ENCODE measurements around the gene TECPR2.

The TECPR2 gene

DNA sequence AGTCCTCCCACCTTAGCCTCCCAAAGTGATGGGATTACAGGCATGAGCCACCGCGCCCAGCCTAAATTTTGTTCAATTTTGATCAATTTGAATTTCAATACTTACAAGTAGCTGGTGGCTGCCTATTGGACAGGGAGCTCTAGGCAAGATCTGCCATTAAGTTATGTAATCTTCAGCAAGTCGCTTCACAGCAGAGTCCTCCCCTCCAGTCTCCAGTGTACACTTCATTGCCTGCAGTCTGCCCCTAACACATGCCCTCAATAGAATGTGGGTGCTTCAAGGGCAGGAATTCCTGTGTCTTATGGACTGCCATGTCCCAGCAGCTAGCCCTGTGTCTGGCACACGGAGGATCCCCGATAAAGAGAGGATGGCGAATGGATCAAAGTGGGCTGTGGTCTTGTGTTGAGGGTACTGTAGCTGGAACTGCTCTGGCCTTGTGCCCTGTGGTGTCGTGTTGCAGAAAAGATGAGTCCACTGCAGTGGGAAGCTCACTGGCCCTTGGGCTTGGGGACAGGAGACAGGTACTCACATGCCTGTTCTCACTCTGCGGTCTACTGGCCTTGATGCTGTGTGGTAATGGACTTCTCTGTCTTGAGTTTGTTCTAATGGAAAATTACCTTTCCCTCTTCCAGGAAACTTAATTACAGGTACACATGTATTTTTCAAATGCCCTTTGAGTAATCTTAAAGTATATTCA is 67.6 kb downstream of the TECPR2 start:
- DNase-seq, result no peak

DNA sequence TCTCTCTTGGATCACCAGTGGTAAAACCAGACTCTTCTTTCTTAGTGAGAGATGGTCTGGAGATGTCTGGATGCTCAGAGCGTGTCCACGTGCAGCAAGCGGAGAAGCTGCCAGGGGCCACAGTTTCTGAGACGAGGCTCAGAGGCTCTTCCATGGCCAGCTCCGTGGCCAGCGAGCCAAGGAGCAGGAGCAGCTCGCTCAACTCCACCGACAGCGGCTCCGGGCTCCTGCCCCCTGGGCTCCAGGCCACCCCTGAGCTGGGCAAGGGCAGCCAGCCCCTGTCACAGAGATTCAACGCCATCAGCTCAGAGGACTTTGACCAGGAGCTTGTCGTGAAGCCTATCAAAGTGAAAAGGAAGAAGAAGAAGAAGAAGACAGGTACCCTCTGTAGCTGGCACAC is 69.0 kb downstream of the TECPR2 start:
- DNase-seq, result no peak

DNA sequence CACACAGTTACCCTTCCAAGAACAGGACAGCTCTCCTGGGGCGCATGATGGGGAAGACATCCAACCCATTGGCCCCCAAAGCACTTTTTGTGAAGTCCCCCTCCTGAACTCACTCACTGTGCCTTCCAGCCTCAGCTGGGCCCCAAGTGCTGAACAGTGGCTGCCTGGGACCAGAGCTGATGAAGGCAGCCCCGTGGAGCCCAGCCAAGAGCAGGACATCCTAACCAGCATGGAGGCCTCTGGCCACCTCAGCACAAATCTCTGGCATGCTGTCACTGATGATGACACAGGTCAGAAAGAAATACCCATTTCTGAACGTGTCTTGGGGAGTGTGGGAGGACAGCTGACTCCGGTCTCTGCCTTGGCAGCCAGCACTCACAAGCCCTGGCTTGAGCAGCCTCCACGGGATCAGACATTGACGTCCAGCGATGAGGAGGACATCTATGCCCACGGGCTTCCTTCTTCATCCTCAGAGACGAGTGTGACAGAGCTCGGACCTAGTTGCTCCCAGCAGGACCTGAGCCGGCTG is 72.0 kb downstream of the TECPR2 start:
- no peak for DNase-seq

DNA sequence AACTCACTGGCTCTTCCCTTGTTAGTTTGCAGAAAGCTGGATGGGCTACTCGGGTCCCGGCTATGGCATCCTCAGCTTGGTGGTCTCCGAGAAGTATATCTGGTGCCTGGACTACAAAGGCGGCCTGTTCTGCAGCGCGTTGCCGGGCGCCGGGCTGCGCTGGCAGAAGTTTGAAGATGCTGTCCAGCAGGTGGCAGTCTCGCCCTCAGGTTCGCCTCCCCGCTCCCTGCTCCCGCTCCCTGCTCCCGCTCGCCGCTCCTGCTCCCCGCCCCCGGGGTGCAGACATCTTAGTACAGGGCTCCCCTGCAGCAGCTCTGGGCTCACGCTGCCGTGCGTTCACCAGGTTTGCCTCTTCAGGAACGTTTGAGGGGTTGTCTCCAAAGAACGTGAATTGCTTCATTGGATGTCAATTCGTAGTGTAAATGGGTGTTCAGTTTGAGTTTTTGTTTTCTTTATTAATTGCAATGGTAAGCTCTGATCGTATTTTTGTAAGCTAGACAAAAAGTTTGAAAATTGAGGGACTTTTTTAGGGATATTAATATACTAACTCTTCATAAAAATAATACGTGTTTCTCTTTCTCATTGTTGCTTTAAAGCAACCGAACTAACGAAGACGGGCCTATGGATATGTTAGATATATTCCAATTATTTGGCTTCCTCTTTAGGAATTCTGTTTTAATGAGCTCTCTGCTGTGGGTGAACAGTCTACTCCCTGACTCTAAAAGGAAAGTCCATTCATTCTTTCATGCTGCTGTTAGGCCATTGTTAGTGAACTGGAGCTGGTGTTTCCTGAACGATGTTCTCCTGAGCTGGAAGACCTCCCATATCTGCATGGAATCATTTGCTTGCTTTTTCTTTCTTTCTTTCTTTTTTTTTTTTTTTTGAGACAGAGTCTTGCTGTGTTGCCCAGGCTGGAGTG is 75.5 kb downstream of the TECPR2 start:
- DNase-seq, result peak; percentile 84

DNA sequence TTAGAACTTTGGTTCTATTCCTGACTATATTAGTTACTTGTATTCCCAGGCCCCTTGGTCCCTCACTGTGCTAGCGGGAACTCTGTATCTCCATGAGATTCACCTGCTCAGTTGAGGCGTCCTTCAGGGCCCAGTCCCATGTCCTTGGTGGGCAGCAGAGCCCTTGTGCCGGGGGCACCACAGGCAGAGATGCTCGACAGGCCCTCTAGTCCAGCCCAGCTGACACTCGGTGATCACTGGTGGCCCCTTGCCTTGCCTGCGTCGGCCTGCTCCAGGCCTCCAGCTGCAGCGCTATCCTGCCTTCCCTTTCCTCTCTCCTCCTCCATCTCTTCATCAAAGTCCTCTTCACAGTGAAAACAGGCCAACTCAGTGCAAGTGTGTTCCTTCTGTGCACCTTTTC is 76.8 kb downstream of the TECPR2 start:
- DNase-seq, result no peak

DNA sequence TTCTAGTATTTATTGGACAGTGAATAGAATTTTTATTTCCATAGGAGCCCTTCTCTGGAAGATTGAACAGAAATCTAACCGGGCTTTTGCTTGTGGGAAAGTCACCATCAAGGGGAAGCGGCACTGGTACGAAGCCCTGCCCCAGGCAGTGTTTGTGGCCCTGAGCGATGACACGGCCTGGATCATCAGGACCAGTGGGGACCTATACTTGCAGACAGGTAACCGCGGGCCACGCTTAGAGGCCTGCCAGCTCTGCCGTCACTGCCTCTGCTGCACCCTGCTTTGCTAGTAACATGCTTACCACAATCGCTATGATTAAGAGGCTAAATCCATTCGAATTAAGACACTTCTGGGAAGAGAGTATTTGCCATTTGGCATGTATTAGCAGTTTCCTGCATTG is 77.7 kb downstream of the TECPR2 start:
- DNase-seq, result no peak

DNA sequence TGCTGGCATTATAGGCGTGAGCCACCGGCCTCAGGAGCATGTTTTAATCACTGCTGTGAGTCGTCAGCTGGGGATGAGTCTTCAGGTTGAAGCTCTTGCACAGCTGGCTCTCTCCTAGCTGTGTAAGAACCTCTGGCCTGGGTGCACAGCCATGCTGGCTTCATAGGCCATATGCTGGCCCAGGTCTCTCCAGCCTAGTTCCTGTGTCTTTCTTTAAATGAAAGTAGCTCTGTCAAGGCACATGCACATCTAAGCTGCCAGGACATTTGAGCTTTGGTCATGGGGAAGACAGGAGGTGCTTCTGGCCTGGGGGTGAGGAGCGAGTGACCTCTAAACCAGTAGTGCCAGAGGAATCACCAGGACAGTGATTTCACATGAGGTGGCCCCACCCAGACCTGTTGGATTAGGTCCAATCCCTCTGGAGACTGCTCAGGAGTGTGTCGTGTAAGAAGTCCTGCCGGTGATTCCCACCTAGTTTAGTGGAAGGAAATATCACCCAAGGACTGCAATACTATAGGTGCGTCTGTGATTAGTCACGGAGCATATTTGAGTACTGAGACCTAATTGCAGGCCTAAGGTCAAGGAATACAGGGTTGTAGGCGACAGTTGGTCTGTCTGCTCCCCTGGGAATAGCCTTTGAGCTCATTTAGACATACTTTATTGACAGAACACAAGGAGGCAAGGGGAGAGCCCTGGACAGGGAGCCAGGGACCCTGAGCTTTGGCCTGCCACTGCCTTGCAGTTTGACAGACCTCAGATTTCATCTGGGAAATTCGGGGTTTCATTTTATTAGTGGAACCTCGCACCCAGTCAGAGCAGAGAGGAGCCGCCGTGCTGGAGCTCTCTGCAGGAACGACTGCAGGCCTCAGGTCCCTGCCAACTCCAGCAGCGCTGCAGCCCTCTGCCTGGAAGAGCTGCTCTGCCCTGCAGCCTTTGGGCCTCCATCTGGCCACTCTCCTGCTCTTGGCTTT is 79.8 kb downstream of the TECPR2 start:
- no peak for DNase-seq

DNA sequence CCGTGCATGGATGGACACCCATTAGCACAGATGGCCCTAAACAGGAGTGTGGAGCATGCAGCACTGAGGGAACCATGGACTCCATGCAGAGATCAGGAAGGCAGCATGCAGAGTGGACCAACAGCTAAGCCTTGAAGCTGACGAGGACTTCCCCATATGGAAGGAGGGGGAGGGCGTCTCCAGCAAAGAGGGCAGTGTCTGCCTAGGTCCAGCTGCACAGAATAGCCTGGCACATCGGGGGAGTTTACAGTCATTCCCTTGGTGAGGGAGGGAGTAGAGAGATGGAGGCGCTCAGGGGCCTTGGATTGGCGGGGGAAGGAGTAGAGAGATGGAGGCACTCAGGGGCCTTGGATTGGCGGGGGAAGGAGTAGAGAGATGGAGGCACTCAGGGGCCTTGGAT is 82.3 kb downstream of the TECPR2 start:
- no peak for DNase-seq

DNA sequence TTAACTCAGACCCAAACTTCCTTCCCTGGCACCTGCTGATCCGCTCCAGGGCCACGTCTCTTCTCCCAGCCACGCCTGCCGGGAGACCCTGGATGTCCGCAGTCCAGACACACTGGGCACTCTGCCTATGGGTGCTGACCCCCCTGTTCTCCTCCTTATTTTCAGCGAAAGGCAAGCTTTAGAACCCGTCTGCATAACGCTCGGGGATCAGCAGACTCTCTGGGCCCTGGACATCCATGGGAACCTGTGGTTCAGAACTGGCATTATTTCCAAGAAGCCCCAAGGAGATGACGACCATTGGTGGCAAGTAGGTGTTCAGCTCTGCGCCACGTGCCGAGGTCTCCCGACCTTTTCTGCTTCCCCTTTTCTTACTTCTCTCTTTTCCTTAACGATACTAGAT is 82.9 kb downstream of the TECPR2 start:
- DNase-seq, result no peak

DNA sequence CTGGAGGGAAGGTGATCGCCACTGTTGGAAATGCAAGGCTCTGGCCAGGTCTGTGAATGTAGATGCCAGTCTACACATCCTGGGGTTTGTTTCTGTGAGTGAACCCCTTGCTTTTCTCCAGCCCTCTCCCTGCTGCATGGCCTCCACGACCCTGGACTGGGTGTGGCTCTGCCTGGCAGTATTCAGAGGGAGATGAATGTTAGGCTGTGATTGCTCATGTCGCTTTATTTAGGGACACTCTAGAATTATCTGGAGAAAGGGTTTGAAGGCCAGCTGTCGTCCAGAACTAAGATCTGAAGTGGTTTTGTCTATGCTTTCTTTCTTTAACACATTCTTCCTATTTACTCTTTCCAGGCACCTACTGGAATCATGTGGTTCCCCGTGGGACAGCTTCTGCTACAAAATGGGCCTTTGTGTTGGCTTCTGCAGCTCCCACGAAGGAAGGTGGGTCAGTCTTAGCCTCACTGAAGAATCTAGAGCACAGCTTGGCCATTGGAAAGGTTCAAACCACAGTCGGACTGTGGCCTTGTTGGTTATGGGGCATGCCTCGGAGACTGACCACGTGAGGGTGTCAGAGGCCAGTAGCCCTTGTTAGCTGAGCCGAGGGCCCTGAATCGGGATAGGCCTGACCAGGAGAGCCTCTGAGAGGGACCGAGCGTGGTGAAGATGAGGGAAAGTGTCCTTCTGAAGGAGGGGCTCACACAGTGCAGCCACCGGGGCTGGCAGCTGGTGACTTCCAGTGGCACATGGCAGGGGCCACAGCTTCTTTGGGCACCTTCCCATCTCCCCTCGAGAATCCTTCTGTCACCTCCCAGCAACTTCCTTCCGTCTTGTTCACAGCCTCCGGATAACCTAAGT is 87.7 kb downstream of the TECPR2 start:
- DNase-seq, result no peak

DNA sequence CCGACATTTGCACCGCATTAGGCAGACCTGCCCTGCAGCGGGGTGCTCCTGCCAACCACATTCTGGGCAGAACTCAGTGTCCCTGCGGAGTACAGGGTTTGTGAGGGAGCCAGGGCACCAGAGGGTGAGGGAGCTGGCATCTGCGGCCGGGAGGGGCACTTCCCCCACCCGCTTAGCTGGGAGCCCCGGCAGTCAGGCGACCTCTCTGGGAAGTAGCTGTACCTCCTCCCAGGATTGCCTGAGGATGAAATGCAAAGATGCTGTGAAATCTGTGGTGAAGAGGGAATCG is 88.3 kb downstream of the TECPR2 start:
- no peak for DNase-seq

DNA sequence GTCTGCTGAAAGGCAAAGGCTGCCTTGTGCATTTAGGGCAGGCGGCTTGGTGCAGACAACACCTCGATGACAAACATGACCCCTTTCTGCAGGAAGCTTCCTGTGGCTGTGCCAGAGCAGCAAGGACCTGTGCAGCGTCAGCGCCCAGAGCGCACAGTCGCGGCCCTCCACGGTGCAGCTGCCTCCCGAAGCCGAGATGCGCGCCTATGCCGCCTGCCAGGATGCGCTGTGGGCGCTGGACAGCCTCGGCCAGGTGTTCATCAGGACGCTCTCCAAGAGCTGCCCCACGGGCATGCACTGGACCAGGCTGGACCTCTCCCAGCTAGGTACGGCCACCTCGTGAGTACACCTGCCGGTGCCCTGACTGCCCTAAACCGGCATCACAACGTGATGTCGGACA is 89.6 kb downstream of the TECPR2 start:
- DNase-seq, result no peak

DNA sequence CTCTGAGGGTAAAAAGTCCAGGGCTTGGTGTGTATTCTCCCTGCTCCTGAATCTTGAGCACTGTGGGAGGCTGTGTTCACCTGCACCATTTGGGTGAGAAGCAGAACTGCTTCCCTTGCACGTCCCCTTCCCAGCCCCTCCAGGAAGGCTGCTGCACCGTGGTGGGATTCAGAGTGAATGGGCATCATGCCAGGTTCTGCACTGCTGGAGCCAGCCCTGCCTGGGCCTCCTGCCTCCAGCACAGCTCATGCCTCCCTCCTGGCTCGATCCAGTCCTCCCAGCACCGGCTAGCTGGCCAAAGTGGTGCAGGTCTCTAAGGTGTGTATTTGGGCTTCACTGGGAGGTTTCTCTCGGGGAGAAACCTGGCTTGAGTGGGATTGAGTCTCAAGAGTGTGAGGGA is 92.0 kb downstream of the TECPR2 start:
- DNase-seq, result no peak

DNA sequence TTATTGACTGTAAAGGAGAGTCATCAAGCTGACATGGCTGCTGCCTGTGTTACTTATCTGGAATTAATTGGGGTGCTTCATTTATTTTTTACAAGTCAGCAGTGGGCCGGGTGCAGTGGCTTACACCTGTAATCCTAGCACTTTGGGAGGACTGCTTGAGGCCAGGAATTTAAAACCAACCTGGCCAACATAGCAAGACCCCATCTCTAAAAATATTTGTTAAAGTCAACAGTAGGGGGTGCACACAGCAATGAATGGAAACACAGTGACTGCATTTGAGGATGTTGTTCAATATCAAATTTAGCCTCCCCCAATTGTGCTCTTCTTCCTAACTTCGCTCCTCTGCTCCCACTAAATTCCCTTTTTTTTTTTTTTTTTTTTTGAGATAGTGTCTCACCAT is 94.8 kb downstream of the TECPR2 start:
- DNase-seq, result no peak

DNA sequence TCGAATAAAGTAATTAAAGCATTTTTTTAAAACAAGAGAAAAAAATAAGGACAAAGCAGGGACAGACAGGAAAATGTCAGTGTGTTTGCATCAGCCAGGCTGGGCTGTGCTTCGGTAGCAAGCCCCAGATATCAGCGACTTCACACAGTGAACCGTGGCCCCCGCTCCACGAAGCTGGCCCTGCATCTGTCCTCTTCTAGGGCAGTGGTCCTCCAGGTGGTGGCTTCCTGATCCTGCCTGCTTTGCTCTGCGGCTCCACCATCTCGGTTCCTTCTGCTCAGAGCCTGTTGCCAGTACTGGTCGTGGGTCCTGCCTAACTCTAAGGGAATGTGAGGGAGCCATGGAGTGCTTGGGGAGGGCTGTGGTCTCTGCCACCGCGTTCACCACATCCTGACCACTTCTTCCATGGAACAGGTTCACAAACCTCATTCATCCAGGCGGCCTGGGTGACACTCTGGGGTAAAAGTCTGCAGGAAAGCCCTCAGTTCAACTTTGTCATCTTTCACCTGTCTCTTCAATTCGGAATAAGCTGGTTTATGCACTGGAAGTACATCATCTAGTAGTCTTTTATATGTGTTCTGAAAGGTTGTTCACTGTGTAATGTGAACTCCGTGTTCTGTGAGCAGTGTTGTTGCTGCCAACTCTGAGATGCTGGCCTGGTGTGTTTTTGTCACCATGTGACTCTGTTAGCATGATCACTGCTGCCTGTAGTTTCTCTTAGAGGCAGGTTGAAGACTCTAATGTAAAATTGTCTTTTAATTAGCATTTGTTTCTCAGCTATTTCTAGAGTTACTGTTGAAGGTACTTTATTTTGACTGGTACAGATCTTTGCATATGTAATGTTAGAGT is 99.0 kb downstream of the TECPR2 start:
- DNase-seq, result no peak

DNA sequence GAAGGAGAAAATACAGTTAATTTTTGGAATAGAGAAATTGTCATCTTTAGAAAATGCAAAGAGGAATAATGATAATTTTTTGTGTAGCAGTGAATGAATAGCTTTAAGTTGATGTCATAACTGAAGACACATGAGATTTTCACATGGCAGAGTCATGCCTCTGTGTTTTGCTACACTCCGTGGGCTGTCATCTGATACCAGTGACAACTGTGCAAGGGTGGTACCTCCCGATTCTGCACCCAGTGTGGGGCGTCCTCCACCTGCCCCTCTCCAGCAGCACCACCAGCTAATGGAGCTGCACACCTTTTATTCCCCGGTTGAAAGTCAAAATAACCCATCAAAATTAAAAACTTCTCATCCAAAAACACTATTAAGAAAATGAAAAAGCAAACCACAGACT is 99.7 kb downstream of the TECPR2 start:
- no peak for DNase-seq

DNA sequence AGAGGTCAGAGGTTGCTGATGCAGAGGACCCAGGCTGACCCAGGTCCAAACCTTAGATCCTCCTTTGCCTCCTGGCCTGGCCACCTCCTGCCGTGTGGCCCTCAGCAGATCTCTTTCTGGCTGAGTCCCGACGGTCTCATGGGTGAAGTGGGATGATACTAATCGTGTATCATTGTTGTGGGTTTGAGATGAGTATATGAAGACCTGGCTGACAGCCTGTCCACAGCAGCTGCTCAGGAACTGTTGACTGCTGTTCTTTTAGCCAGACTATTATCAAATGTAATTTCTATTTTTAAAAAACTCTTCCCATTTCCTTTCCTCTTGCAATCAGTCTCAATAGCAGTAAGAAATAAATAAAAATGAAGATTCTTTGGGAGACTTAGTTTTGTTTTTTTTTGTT is 101.3 kb downstream of the TECPR2 start:
- no peak for DNase-seq

DNA sequence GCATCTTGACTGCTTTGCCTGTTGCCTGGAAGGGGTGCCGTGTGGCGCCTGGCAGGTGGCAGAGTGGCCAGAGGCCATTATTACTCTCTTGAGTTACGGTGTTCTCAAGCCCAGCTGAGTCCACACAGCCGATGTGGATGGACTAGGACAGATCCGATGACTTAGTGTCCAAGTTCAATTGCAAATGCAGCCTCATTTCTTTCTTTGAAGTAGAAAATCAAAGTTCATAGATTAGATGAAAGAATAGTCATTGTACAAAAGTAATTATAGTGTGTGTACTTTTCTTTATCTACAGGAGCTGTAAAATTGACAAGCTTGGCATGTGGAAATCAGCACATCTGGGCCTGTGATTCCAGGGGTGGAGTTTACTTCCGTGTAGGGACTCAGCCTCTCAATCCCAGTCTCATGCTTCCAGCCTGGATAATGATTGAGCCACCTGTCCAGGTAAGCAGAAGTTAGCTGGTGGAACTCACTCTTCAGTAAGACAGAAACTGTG is 102.2 kb downstream of the TECPR2 start:
- DNase-seq, result no peak

DNA sequence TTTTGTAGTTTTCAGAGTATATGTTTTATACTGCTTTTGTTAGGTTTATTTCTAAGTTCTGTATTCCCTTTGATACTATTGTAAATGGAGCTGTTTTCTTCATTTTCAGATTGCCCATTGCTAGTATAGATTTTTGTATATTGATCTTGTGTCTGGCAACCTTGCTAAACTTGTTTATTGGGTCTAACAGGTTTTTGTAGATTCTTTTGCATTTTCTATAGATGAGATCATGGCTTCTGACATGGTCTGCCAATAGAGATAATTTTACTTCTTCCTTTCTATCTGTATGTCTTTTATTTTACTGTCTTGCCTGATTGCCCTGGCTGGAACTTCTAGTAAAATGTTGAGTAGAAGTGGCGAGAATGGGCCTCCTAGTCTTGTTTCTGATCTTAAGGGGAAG is 106.5 kb downstream of the TECPR2 start:
- no peak for DNase-seq

DNA sequence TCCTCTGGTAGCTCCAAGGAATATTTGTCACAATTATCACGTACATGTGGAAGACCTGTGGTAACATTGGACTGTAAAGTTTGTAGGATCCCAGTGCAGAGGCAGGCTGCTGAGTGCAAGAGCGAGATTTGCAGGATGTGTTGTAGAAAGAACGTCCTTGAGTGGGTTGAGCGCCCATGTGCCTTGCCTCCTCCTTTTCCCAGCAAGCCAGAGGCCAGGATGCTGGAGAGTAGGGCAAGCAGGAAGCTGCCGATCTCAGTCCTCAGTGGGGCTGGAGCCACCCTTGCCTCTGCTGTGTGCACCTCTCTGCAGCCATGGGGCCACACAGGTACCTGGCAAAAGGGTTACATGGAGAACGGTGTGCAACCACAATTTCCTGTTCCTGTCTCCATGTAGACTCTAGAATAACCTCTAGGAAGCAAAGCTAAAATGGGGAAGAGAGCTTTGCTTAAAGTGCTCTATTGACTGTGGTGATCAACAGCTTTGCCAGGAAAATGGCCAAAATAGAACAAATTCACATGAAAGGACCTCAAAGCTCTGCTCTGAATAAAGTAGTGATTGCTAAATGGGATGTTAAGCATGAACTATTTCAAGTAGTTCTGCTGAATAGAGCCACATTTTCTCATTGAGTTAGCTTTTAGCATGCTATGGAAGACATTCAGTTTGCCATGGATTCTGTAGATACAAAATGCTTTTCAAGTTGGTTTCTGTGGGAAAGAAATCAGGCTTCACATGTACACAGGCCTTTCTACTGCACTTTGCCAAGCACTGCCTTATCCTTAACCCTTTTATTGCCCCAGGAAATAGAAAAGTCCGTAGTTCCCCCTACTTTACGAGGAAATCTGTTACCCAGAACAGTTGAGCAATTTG is 109.4 kb downstream of the TECPR2 start:
- DNase-seq, result no peak

Measured in activated CD8-positive, alpha-beta memory T cell treated with anti-CD3 and anti-CD28 coated beads for 24 hours (primary cell).